ENCODE data around the gene TBC1D10B.
A peak's percentile ranks its signal among the peaks of the same experiment; 100 is the strongest.

TBC1D10B gene

DNA sequence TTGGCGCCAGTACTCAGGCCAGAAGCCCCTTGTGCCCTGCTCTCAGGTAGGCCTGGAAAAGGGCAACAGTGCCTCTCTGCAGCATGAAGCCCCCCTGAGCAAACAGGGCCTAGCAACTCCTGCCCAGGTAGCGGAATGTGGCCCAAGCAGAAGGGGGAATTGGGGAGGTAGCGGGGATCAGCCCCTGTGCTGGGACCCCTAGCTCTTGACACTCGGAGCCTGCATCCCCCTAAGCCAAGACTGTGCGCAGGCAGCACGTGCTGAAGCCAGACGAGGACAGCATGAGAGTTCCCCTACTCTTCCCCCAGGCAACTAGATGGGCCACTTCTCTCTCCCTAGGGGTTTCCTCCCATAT lies 14.4 kb downstream of the TBC1D10B start:
- Histone ChIP-seq H3K36me3 (ENCODE audit: control insufficient read depth in 2 of 2, insufficient read depth in 1 of 2, low read length in 2 of 2) (peaks cover 3 to 79% of the 10 kb centered on the region in 2 experiments; a peak in 2 of 3 replicates), H3K9me3 (ENCODE audit: control insufficient read depth, insufficient read depth, low read depth, low read length) (no peaks in the 10 kb centered on the region), H3K4me1 (ENCODE audit: control insufficient read depth, insufficient read depth, low read length) (no peaks in the 10 kb centered on the region), H3K4me3 (ENCODE audit: low read depth, low read length) (peak overlapping the region; percentile 48), H3K27ac (ENCODE audit: extremely low read depth, low read depth, low read length) (peak overlapping the region; percentile 72)
- CTCF ChIA-PET: interaction anchor here (0.7 to 1.1 kb wide), 4 partner anchors 11 to 54 kb away, joined by 3 to 7 read pairs (median 4); no protein-coding TSS in a partner anchor
- POLR2A ChIA-PET: interaction anchor here (0.7 to 4.5 kb wide), 9 partner anchors 9 to 216 kb away, joined by 3 to 60 read pairs (median 6); partner anchors contain the start of genes TBC1D10B, ZNF48 and ZNF771
- TF ChIP-seq FEZF1 (tag by site-specific recombination; IDR thresholded peaks at IDR 0.05) (no peak), ZNF202 (tag by site-specific recombination; IDR thresholded peaks at IDR 0.05; ENCODE audit: borderline replicate concordance) (peak; percentile 88; the same call in 1 of the 2 replicates), ZNF274 (IDR thresholded peaks at IDR 0.05; ENCODE audit: low read length) (no peak), ZNF274 (tag by site-specific recombination; IDR thresholded peaks at IDR 0.05; ENCODE audit: borderline replicate concordance) (no peak), ZNF777 (tag by site-specific recombination; IDR thresholded peaks at IDR 0.05; ENCODE audit: borderline replicate concordance) (no peak), ZBTB48 (tag by site-specific recombination; IDR thresholded peaks at IDR 0.05) (no peak), ZNF335 (tag by site-specific recombination; conservative IDR thresholded peaks at IDR 0.05) (peak; percentile 51), ZNF600 (tag by site-specific recombination; IDR thresholded peaks at IDR 0.05) (no peak), SCRT1 (tag by site-specific recombination; IDR thresholded peaks at IDR 0.05; ENCODE audit: borderline replicate concordance) (no peak), ZNF112 (tag by site-specific recombination; IDR thresholded peaks at IDR 0.05) (no peak), ZIC2 (tag by site-specific recombination; IDR thresholded peaks at IDR 0.05) (no peak), GLIS2 (tag by site-specific recombination; IDR thresholded peaks at IDR 0.05) (no peak; the same call in 1 of the 2 replicates), WT1 (tag by site-specific recombination; IDR thresholded peaks at IDR 0.05) (0 out of 2 replicates have a peak, but pooled peaks have one; percentile 36), ZBTB8A (tag by site-specific recombination; IDR thresholded peaks at IDR 0.05) (peak; percentile 76), ZFP41 (tag by site-specific recombination; IDR thresholded peaks at IDR 0.05; ENCODE audit: borderline replicate concordance) (no peak), ZBTB7A (tag by site-specific recombination; IDR thresholded peaks at IDR 0.05; ENCODE audit: low read depth) (peak; percentile 48; the same call in 1 of the 2 replicates), ZNF324 (tag by site-specific recombination; IDR thresholded peaks at IDR 0.05) (no peak), ZNF501 (tag by site-specific recombination; IDR thresholded peaks at IDR 0.05) (0 out of 2 replicates have a peak, but pooled peaks have one; percentile 9)
- TF ChIP-seq, protein P1, sequence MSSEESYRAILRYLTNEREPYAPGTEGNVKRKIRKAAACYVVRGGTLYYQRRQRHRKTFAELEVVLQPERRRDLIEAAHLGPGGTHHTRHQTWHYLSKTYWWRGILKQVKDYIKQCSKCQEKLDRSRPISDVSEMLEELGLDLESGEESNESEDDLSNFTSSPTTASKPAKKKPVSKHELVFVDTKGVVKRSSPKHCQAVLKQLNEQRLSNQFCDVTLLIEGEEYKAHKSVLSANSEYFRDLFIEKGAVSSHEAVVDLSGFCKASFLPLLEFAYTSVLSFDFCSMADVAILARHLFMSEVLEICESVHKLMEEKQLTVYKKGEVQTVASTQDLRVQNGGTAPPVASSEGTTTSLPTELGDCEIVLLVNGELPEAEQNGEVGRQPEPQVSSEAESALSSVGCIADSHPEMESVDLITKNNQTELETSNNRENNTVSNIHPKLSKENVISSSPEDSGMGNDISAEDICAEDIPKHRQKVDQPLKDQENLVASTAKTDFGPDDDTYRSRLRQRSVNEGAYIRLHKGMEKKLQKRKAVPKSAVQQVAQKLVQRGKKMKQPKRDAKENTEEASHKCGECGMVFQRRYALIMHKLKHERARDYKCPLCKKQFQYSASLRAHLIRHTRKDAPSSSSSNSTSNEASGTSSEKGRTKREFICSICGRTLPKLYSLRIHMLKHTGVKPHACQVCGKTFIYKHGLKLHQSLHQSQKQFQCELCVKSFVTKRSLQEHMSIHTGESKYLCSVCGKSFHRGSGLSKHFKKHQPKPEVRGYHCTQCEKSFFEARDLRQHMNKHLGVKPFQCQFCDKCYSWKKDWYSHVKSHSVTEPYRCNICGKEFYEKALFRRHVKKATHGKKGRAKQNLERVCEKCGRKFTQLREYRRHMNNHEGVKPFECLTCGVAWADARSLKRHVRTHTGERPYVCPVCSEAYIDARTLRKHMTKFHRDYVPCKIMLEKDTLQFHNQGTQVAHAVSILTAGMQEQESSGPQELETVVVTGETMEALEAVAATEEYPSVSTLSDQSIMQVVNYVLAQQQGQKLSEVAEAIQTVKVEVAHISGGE (tag by site-specific recombination; conservative IDR thresholded peaks at IDR 0.05; ENCODE audit: low read depth): no peak
- TF ChIP-seq, protein P2, sequence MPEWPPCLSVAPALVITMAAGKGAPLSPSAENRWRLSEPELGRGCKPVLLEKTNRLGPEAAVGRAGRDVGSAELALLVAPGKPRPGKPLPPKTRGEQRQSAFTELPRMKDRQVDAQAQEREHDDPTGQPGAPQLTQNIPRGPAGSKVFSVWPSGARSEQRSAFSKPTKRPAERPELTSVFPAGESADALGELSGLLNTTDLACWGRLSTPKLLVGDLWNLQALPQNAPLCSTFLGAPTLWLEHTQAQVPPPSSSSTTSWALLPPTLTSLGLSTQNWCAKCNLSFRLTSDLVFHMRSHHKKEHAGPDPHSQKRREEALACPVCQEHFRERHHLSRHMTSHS (tag by site-specific recombination; IDR thresholded peaks at IDR 0.05): no peak
- TF ChIP-seq, protein P3, sequence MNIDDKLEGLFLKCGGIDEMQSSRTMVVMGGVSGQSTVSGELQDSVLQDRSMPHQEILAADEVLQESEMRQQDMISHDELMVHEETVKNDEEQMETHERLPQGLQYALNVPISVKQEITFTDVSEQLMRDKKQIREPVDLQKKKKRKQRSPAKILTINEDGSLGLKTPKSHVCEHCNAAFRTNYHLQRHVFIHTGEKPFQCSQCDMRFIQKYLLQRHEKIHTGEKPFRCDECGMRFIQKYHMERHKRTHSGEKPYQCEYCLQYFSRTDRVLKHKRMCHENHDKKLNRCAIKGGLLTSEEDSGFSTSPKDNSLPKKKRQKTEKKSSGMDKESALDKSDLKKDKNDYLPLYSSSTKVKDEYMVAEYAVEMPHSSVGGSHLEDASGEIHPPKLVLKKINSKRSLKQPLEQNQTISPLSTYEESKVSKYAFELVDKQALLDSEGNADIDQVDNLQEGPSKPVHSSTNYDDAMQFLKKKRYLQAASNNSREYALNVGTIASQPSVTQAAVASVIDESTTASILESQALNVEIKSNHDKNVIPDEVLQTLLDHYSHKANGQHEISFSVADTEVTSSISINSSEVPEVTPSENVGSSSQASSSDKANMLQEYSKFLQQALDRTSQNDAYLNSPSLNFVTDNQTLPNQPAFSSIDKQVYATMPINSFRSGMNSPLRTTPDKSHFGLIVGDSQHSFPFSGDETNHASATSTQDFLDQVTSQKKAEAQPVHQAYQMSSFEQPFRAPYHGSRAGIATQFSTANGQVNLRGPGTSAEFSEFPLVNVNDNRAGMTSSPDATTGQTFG (tag by site-specific recombination; IDR thresholded peaks at IDR 0.05; ENCODE audit: borderline replicate concordance): no peak
- TF ChIP-seq, protein P4, sequence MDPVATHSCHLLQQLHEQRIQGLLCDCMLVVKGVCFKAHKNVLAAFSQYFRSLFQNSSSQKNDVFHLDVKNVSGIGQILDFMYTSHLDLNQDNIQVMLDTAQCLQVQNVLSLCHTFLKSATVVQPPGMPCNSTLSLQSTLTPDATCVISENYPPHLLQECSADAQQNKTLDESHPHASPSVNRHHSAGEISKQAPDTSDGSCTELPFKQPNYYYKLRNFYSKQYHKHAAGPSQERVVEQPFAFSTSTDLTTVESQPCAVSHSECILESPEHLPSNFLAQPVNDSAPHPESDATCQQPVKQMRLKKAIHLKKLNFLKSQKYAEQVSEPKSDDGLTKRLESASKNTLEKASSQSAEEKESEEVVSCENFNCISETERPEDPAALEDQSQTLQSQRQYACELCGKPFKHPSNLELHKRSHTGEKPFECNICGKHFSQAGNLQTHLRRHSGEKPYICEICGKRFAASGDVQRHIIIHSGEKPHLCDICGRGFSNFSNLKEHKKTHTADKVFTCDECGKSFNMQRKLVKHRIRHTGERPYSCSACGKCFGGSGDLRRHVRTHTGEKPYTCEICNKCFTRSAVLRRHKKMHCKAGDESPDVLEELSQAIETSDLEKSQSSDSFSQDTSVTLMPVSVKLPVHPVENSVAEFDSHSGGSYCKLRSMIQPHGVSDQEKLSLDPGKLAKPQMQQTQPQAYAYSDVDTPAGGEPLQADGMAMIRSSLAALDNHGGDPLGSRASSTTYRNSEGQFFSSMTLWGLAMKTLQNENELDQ (tag by site-specific recombination; IDR thresholded peaks at IDR 0.05; ENCODE audit: low read depth): no peak
- TF ChIP-seq, protein P5, sequence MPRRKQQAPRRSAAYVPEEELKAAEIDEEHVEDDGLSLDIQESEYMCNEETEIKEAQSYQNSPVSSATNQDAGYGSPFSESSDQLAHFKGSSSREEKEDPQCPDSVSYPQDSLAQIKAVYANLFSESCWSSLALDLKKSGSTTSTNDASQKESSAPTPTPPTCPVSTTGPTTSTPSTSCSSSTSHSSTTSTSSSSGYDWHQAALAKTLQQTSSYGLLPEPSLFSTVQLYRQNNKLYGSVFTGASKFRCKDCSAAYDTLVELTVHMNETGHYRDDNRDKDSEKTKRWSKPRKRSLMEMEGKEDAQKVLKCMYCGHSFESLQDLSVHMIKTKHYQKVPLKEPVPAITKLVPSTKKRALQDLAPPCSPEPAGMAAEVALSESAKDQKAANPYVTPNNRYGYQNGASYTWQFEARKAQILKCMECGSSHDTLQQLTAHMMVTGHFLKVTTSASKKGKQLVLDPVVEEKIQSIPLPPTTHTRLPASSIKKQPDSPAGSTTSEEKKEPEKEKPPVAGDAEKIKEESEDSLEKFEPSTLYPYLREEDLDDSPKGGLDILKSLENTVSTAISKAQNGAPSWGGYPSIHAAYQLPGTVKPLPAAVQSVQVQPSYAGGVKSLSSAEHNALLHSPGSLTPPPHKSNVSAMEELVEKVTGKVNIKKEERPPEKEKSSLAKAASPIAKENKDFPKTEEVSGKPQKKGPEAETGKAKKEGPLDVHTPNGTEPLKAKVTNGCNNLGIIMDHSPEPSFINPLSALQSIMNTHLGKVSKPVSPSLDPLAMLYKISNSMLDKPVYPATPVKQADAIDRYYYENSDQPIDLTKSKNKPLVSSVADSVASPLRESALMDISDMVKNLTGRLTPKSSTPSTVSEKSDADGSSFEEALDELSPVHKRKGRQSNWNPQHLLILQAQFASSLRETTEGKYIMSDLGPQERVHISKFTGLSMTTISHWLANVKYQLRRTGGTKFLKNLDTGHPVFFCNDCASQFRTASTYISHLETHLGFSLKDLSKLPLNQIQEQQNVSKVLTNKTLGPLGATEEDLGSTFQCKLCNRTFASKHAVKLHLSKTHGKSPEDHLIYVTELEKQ (tag by site-specific recombination; IDR thresholded peaks at IDR 0.05; ENCODE audit: borderline replicate concordance): no peak
